Iris pigment epithelial cell (primary cell): ENCODE measurements around the gene FAM20C.
"Not testable (repeated sequence)": the region's sequence is repeated elsewhere in the genome, so short reads cannot be mapped to it uniquely, and the experiment has no call there.

Experiments
- DNase-seq: peaks from one replicate; pipeline ENCODE4 v3.0.0-alpha.2; 2011; ENCODE audit warnings: low read depth

The FAM20C gene

GRCh38 chr7:174716-175115 lies 17.7 kb upstream of the FAM20C start:
- DNase-seq = no peak

GRCh38 chr7:175955-176354 lies 16.4 kb upstream of the FAM20C start:
- no peak for DNase-seq

- no peak for DNase-seq
Observed at GRCh38 chr7:176381-176780, 16.0 kb upstream of the FAM20C start.

GRCh38 chr7:176786-177459 lies 15.4 kb upstream of the FAM20C start:
- DNase-seq = no peak

- no peak for DNase-seq
Observed at GRCh38 chr7:178444-178843, 13.9 kb upstream of the FAM20C start.

- no peak for DNase-seq
Observed at GRCh38 chr7:179209-179681, 13.1 kb upstream of the FAM20C start.

- no peak for DNase-seq
Observed at GRCh38 chr7:179948-180694, 12.2 kb upstream of the FAM20C start.

- DNase-seq = no peak
Observed at GRCh38 chr7:181738-182137, 10.6 kb upstream of the FAM20C start.

GRCh38 chr7:182502-182901 lies 9.9 kb upstream of the FAM20C start:
- DNase-seq = not testable (repeated sequence)

- DNase-seq = no peak
Observed at GRCh38 chr7:183496-184292, 8.7 kb upstream of the FAM20C start.

GRCh38 chr7:184294-185264 lies 7.8 kb upstream of the FAM20C start:
- DNase-seq = no peak

GRCh38 chr7:186516-187113 lies 5.8 kb upstream of the FAM20C start:
- DNase-seq = no peak

- no peak for DNase-seq
Observed at GRCh38 chr7:187227-187927, 5.0 kb upstream of the FAM20C start.

GRCh38 chr7:188174-188573 lies 4.2 kb upstream of the FAM20C start:
- no peak for DNase-seq

GRCh38 chr7:188727-189500 lies 3.5 kb upstream of the FAM20C start:
- no peak for DNase-seq

- DNase-seq = no peak
Observed at GRCh38 chr7:189719-190118, 2.7 kb upstream of the FAM20C start.

- no peak for DNase-seq
Observed at GRCh38 chr7:190196-190595, 2.2 kb upstream of the FAM20C start.

GRCh38 chr7:191105-191980 lies 1.0 kb upstream of the FAM20C start:
- peak; percentile 87 for DNase-seq
